ENCODE measurements around the gene KDM7A.
A peak's percentile ranks its signal among the peaks of the same experiment; 100 is the strongest.

The KDM7A gene

DNA sequence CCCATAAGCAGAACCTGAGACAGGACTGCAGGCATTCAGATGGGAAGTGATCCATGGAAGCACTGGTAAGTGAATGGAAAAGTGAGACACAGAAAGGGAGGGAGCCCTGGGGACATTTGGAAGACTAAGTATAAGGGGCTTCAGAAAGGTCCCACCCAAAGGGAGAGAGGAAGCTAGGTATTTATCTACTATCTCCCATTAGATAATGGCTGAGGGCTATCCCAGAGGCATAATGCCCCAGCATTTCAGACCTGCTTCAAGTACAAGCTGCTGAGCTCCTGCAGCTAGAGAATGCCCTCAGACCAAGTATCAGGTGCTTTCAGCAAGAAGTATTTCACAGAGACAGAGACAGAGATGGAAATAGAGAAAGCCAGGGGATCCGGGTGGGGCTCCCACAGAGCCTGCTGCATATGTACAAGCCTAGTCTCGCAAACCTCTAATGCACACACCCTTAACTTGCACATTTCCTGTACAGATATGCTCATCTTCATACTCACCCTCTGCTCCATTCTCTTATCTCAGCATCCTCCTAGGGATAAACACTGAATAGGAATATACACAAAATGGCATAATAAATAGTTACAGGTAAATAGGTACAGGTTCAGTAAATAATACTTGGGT is 20.2 kb downstream of the KDM7A start:
- Mint-ChIP-seq H3K4me3 (no peak overlapping the region), H3K27me3 (ENCODE audit: low read depth) (no peaks in the 10 kb centered on the region), H3K27ac (peak overlapping the region; percentile 43), H3K9me3 (no peaks in the 10 kb centered on the region), H3K4me1 (ENCODE audit: low read depth) (peaks cover 44% of the 10 kb centered on the region), H3K36me3 (ENCODE audit: low read depth) (peaks cover 25% of the 10 kb centered on the region)

- Mint-ChIP-seq H3K27ac (no peak overlapping the region), H3K4me1 (ENCODE audit: low read depth) (peaks cover 35% of the 10 kb centered on the region), H3K9me3 (no peaks in the 10 kb centered on the region), H3K4me3 (no peak overlapping the region), H3K36me3 (ENCODE audit: low read depth) (peaks cover 24% of the 10 kb centered on the region), H3K27me3 (ENCODE audit: low read depth) (no peaks in the 10 kb centered on the region)
Observed at GRCh38 chr7:140155428-140155827, 21.4 kb downstream of the KDM7A start.

DNA sequence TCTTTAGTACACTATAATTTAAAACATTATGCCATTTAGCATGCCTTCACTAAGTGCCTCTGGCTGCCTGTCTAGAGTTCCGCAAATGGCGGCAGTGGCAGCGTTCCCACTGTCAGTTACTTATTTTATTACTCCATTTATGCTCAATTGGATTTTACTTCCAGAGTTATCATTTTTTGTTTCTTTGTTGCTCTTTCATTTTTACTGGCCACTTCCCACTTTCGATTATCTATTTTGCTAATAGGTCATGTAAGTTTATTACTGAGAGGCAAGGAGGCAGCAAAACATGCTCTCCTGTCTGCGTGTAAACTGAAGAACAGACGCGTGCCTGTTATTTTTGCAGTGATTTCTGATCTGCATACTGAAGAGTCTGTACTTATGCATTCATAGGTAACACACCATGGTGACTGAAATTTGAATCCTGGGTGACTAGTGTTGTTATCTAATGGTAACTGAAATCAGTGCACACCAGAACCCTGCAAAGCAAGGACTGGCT is 23.1 kb downstream of the KDM7A start:
- no peaks in the 10 kb centered on the region for H3K27me3 Mint-ChIP-seq (ENCODE audit: low read depth)
- H3K4me3 Mint-ChIP-seq: no peak overlapping the region
- H3K27ac Mint-ChIP-seq: no peak overlapping the region
- H3K36me3 Mint-ChIP-seq (ENCODE audit: low read depth): peaks cover 26% of the 10 kb centered on the region
- H3K9me3 Mint-ChIP-seq: no peaks in the 10 kb centered on the region
- H3K4me1 Mint-ChIP-seq (ENCODE audit: low read depth): peaks cover 37% of the 10 kb centered on the region

DNA sequence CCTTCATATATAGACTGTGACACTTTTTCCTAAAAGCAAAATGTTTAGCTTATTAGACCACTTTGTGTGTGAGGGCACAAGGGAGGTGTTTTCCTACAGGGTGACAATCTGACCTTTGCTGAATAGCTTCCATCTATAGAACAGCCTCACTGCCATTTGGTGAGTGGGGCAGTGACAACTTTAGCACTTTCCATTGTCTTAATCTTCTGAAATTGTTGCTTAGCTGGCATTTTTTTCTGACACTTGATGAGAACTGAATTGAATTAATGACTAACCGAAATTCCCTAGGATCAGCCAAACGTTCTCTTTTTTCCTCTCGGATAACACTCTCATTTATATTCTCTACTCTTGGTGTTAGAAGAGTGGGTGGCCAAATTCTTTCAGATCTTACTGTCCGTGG is 30.2 kb downstream of the KDM7A start:
- Mint-ChIP-seq H3K27me3 (ENCODE audit: low read depth) (no peaks in the 10 kb centered on the region), H3K4me1 (ENCODE audit: low read depth) (peaks cover 33% of the 10 kb centered on the region), H3K36me3 (ENCODE audit: low read depth) (peaks cover 32% of the 10 kb centered on the region), H3K9me3 (peaks cover 21% of the 10 kb centered on the region), H3K27ac (no peak overlapping the region), H3K4me3 (no peak overlapping the region)

GRCh38 chr7:140145709-140146108 is 31.1 kb downstream of the KDM7A start:
- Mint-ChIP-seq H3K4me3 (no peak overlapping the region), H3K27me3 (ENCODE audit: low read depth) (no peaks in the 10 kb centered on the region), H3K9me3 (peaks cover 21% of the 10 kb centered on the region), H3K4me1 (ENCODE audit: low read depth) (peaks cover 33% of the 10 kb centered on the region), H3K27ac (no peak overlapping the region), H3K36me3 (ENCODE audit: low read depth) (peaks cover 32% of the 10 kb centered on the region)

GRCh38 chr7:140144821-140145220 is 32.0 kb downstream of the KDM7A start:
- H3K27ac Mint-ChIP-seq: no peak overlapping the region
- H3K9me3 Mint-ChIP-seq: peaks cover 21% of the 10 kb centered on the region
- H3K4me1 Mint-ChIP-seq (ENCODE audit: low read depth): peaks cover 30% of the 10 kb centered on the region
- peaks cover 32% of the 10 kb centered on the region for H3K36me3 Mint-ChIP-seq (ENCODE audit: low read depth)
- no peak overlapping the region for H3K4me3 Mint-ChIP-seq
- H3K27me3 Mint-ChIP-seq (ENCODE audit: low read depth): no peaks in the 10 kb centered on the region

- Mint-ChIP-seq H3K4me3 (no peak overlapping the region), H3K9me3 (peaks cover 21% of the 10 kb centered on the region), H3K36me3 (ENCODE audit: low read depth) (peaks cover 32% of the 10 kb centered on the region), H3K27ac (peak overlapping the region; percentile 65), H3K27me3 (ENCODE audit: low read depth) (no peaks in the 10 kb centered on the region), H3K4me1 (ENCODE audit: low read depth) (peaks cover 32% of the 10 kb centered on the region)
Observed at GRCh38 chr7:140143997-140144396, 32.8 kb downstream of the KDM7A start.

- peaks cover 27% of the 10 kb centered on the region for H3K36me3 Mint-ChIP-seq (ENCODE audit: low read depth)
- no peak overlapping the region for H3K27ac Mint-ChIP-seq
- H3K27me3 Mint-ChIP-seq (ENCODE audit: low read depth): no peaks in the 10 kb centered on the region
- H3K9me3 Mint-ChIP-seq: peaks cover 21% of the 10 kb centered on the region
- no peak overlapping the region for H3K4me3 Mint-ChIP-seq
- H3K4me1 Mint-ChIP-seq (ENCODE audit: low read depth): peaks cover 30% of the 10 kb centered on the region
Observed at GRCh38 chr7:140142031-140142430, 34.8 kb downstream of the KDM7A start.

- H3K4me1 Mint-ChIP-seq (ENCODE audit: low read depth): peaks cover 24% of the 10 kb centered on the region
- no peak overlapping the region for H3K4me3 Mint-ChIP-seq
- peaks cover 22% of the 10 kb centered on the region for H3K36me3 Mint-ChIP-seq (ENCODE audit: low read depth)
- H3K27me3 Mint-ChIP-seq (ENCODE audit: low read depth): no peaks in the 10 kb centered on the region
- peaks cover 17% of the 10 kb centered on the region for H3K9me3 Mint-ChIP-seq
- no peak overlapping the region for H3K27ac Mint-ChIP-seq
Observed at GRCh38 chr7:140141256-140141655, 35.5 kb downstream of the KDM7A start.

- no peaks in the 10 kb centered on the region for H3K9me3 Mint-ChIP-seq
- H3K36me3 Mint-ChIP-seq (ENCODE audit: low read depth): peaks cover 19% of the 10 kb centered on the region
- no peak overlapping the region for H3K4me3 Mint-ChIP-seq
- H3K27me3 Mint-ChIP-seq (ENCODE audit: low read depth): no peaks in the 10 kb centered on the region
- H3K27ac Mint-ChIP-seq: no peak overlapping the region
- H3K4me1 Mint-ChIP-seq (ENCODE audit: low read depth): peaks cover 13% of the 10 kb centered on the region
Observed at GRCh38 chr7:140137078-140137477, 39.7 kb downstream of the KDM7A start.

GRCh38 chr7:140136073-140136472 is 40.7 kb downstream of the KDM7A start:
- H3K4me1 Mint-ChIP-seq (ENCODE audit: low read depth): peaks cover 13% of the 10 kb centered on the region
- H3K9me3 Mint-ChIP-seq: no peaks in the 10 kb centered on the region
- H3K27ac Mint-ChIP-seq: no peak overlapping the region
- no peak overlapping the region for H3K4me3 Mint-ChIP-seq
- peaks cover 26% of the 10 kb centered on the region for H3K36me3 Mint-ChIP-seq (ENCODE audit: low read depth)
- no peaks in the 10 kb centered on the region for H3K27me3 Mint-ChIP-seq (ENCODE audit: low read depth)

GRCh38 chr7:140134039-140134438 is 42.7 kb downstream of the KDM7A start:
- Mint-ChIP-seq H3K27me3 (ENCODE audit: low read depth) (no peaks in the 10 kb centered on the region), H3K27ac (no peak overlapping the region), H3K9me3 (no peaks in the 10 kb centered on the region), H3K4me3 (no peak overlapping the region), H3K4me1 (ENCODE audit: low read depth) (peaks cover 9% of the 10 kb centered on the region), H3K36me3 (ENCODE audit: low read depth) (peaks cover 28% of the 10 kb centered on the region)

DNA sequence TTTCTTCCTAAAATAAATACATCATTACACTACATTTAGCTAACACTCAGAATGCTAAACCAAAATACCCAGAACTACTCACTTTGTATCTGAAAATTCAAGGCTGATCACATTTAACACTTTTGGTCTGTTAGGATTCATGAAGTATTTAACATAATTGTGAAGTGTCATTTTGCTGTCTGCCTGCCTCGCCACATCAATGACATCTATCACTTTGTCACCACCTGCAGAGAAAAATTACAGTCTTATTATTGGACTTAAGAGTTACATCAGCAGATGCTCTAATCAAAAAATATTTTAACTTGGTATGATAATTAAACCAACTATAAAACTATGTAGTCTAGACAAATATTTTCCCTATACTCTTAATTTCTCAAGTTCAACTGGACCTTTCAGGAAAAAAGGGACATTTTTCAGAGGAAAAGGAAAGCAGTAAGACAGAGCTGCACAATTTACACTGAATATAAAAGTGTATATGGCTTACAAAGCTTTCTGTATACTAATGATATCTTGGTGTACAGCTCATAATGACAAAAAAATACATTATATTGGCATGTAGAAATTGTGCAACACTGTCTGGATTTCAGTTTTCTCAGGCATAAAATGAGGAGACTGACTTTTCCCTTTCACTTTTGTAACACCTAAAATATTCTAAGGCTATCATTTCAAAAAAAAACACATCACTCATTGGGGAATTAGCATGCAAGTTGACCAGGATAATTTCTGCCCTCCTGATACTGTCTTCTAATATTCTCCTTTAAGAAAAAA is 49.2 kb downstream of the KDM7A start:
- no peaks in the 10 kb centered on the region for H3K4me1 Mint-ChIP-seq (ENCODE audit: low read depth)
- no peaks in the 10 kb centered on the region for H3K9me3 Mint-ChIP-seq

GRCh38 chr7:140126435-140127034 is 50.2 kb downstream of the KDM7A start:
- H3K27ac Mint-ChIP-seq: no peak overlapping the region
- no peak overlapping the region for H3K4me3 Mint-ChIP-seq
- no peaks in the 10 kb centered on the region for H3K9me3 Mint-ChIP-seq
- H3K27me3 Mint-ChIP-seq (ENCODE audit: low read depth): no peaks in the 10 kb centered on the region
- H3K4me1 Mint-ChIP-seq (ENCODE audit: low read depth): no peaks in the 10 kb centered on the region
- H3K36me3 Mint-ChIP-seq (ENCODE audit: low read depth): peaks cover 36% of the 10 kb centered on the region

More for the DNA sequence above, 49.2 kb downstream of the KDM7A start:
- H3K27me3 Mint-ChIP-seq (ENCODE audit: low read depth): no peaks in the 10 kb centered on the region
- no peak overlapping the region for H3K4me3 Mint-ChIP-seq
- no peak overlapping the region for H3K27ac Mint-ChIP-seq
- peaks cover 42% of the 10 kb centered on the region for H3K36me3 Mint-ChIP-seq (ENCODE audit: low read depth)

DNA sequence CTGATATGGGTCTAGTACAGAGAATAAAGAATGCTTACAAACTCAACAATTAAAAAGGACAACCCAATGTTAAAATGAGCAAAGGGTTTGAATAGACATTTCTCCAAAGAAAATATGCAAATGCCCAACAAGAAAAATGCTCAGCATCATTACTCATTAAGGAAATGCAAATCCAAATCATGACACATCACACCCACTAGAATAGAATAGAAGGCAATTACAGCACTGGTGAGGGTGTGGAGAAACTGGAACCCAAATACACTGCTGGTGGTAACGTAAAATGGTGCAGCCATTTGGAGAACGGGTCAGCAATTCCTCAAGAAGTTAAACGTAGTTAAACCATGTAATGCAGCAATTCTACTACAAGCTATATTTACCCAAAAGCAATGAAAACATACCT is 53.8 kb downstream of the KDM7A start:
- Mint-ChIP-seq H3K4me1 (ENCODE audit: low read depth) (no peaks in the 10 kb centered on the region), H3K9me3 (no peaks in the 10 kb centered on the region), H3K27ac (no peak overlapping the region), H3K36me3 (ENCODE audit: low read depth) (peaks cover 35% of the 10 kb centered on the region), H3K27me3 (ENCODE audit: low read depth) (no peaks in the 10 kb centered on the region), H3K4me3 (no peak overlapping the region)

Data from T-helper 1 cell treated with Interleukin-12 subunit alpha and Interleukin-12 subunit beta and Interleukin-4 antibody, amounts not matched to agents 30 μg/mL and 1 μg/mL, for 36 hours (primary cell).